Cardiac muscle cell (in vitro differentiated cells and primary cell): ENCODE results near the gene COL25A1. TPM values are rescaled to one million over a fixed set of nuclear protein-coding genes. Genes with fewer than 3 reads are reported as not detected.

Experiments used
- DNase-seq, 2 donors: peaks; one replicate each; pipeline versions ENCODE4 v3.0.0 to v3.0.0-alpha.2; 2010 to 2017; ENCODE audit warnings: low read depth in 1 of 2, low spot score in 1 of 2
- H3K27ac ChIP-seq: fragments of 200-600 bp; sonication (generic); 2 replicates; pipeline ENCODE4 v1.5.1; 2016
- H3K27me3 ChIP-seq: fragments of 200-600 bp; sonication (generic); 2 replicates; pipeline ENCODE4 v1.6.0; 2016; ENCODE audit warnings: control low read depth
- H3K36me3 ChIP-seq: fragments of 200-600 bp; sonication (generic); 2 replicates; pipeline ENCODE4 v1.5.1; 2016; ENCODE audit warnings: control low read depth
- H3K4me1 ChIP-seq: fragments of 200-600 bp; sonication (generic); 2 replicates; pipeline ENCODE4 v1.8.1; 2017; ENCODE audit warnings: low read depth, mild to moderate bottlenecking, mixed run types
- H3K4me3 ChIP-seq: fragments of 200-600 bp; sonication (generic); 2 replicates; pipeline ENCODE4 v1.5.1; 2016; ENCODE audit warnings: mild to moderate bottlenecking
- H3K9me3 ChIP-seq: fragments of 200-600 bp; sonication (generic); 2 replicates; pipeline ENCODE4 v1.5.1; 2017; ENCODE audit warnings: low read depth, mild to moderate bottlenecking, control low read depth
- CTCF ChIP-seq: IDR thresholded peaks from 2 replicates; pipeline ENCODE4 v1.5.1; 2012; ENCODE audit warnings: low read depth, mild to moderate bottlenecking, low read length
- polyA plus RNA-seq: library from polyadenylated mRNA; unstranded; fragments of >200 nt; fragmentation: Nextera tagmentation; extraction: Ambion mirVana; gene quantifications from 2 replicates; pipeline ENCODE4 v1.2.1, GENCODE V29; 2016
- total RNA-seq: library from RNA; depleted of rRNA; stranded (reverse); fragments of >200 nt; gene quantifications from 2 replicates; pipeline ENCODE4 v1.2.3, GENCODE V29; 2016

Gene COL25A1
- total and polyA plus RNA-seq, 2 experiments from 2014 or later: 3.5 to 8.4 TPM

DNA sequence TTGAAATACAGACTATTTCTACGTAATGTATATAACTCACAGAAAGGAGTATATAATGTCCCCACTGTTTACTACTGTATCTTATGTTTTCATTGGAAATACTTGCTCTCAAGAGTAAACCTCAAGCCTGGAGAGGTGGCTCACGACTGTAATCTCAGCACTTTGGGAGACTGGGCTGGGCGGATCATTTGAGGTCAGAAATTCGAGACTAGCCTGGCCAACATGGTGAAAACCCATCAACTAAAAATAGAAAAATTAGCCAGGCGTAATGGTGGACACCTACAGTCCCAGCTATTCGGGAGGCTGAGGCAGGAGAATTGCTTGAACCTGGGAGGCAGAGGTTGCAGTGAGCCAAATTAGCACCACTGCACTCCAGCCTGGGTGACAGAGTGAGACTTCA, 92.8 kb downstream of the COL25A1 start:
- Histone ChIP-seq H3K9me3 (no peaks in the 10 kb centered on the region), H3K36me3 (no peaks in the 10 kb centered on the region), H3K4me1 (peaks cover 6% of the 10 kb centered on the region), H3K27ac (no peak overlapping the region), H3K4me3 (no peak overlapping the region), H3K27me3 (no peaks in the 10 kb centered on the region)
- no peak for TF ChIP-seq CTCF
- DNase-seq: no peak

DNA sequence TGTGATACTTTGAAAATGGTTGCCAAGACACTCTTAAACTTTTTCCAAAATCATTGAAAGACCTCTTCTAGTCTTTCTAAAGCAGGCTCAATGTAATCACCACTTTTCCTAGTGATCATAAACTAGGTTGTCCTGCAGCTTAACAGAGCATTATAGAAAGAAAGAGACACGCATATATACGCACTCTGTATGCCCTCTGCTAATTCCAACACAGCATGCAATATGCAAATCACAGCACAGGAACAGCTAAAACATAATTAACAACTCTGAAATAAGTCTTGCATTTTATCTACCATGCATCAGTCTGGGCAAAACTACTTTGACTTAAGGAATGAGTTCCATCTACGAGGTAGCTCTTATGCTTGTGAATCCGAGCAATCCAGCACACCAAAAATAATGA, 94.6 kb downstream of the COL25A1 start:
- Histone ChIP-seq H3K27me3 (no peaks in the 10 kb centered on the region), H3K36me3 (no peaks in the 10 kb centered on the region), H3K4me3 (no peak overlapping the region), H3K4me1 (peaks cover 6% of the 10 kb centered on the region), H3K27ac (no peak overlapping the region), H3K9me3 (no peaks in the 10 kb centered on the region)
- no peak for DNase-seq
- TF ChIP-seq CTCF: no peak

DNA sequence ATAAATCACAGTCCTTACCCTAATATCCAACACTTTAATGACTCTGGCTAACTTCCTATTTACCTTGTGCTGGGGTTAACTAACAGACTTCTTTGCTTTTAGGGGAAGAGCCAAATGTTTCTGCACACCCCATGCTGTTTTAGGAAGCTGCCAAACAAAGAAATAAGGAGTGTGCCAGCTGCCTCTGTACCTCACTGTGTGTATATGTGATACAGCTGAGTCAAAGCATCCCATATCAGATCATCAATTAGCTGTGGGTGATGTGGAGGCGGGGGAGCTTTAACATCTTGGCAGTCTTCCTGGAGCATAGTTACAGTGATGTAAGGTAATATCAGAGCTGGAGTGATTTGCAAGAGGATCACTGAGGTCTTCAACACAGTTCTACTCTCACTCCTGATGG, 95.4 kb downstream of the COL25A1 start:
- Histone ChIP-seq H3K36me3 (no peaks in the 10 kb centered on the region), H3K4me1 (peaks cover 6% of the 10 kb centered on the region), H3K4me3 (no peak overlapping the region), H3K27ac (no peak overlapping the region), H3K9me3 (no peaks in the 10 kb centered on the region), H3K27me3 (no peaks in the 10 kb centered on the region)
- TF ChIP-seq CTCF: no peak
- peak in 1 of 2 donors; percentile 54 for DNase-seq

DNA sequence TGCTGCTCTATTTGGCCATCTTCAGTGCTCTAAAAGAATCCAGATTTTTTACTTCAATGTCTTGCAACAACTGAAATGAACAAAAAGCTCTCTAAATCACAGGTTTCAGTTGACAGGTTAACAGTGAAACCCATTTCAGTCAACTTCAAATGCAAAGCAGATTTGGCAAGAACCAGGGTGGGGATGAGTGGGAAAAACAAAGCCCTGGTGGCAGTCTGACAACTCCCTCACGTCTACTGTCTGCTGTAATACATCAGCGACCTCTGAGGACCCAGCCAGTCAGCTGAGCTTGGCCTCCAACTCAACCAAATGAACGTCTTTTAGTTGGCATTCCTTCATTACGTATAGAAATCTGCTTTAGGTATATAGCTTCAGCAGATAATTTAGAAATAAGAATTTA, 95.8 kb downstream of the COL25A1 start:
- H3K4me3 ChIP-seq: no peak overlapping the region
- H3K27me3 ChIP-seq: no peaks in the 10 kb centered on the region
- no peak for DNase-seq
- no peaks in the 10 kb centered on the region for H3K36me3 ChIP-seq
- H3K27ac ChIP-seq: no peak overlapping the region
- H3K9me3 ChIP-seq: no peaks in the 10 kb centered on the region
- TF ChIP-seq CTCF: no peak
- peaks cover 6% of the 10 kb centered on the region for H3K4me1 ChIP-seq

DNA sequence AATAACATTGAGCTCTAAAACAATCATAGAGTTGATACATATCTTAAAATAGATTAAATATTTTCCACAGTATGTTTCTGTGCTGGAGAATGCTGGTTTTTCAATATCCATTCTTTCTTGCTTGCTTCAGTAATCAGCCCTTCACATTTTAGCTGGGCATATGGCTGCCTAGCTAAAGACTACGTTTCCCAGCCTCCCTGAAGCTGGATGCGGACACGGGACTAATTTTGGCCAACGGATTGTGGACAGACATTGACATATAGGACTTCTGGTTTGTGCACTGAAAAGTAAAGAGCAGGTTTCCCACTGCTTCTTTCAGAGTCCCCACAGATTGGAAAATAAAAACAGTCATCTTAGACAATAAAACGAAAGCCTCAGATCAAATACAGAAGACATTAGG, 97.3 kb downstream of the COL25A1 start:
- no peak for TF ChIP-seq CTCF
- no peak for DNase-seq
- peaks cover 6% of the 10 kb centered on the region for H3K4me1 ChIP-seq

GRCh38 chr4:109199585-109199984, 102.9 kb downstream of the COL25A1 start:
- Histone ChIP-seq H3K27ac (no peak overlapping the region), H3K36me3 (no peaks in the 10 kb centered on the region), H3K4me1 (no peaks in the 10 kb centered on the region), H3K9me3 (no peaks in the 10 kb centered on the region), H3K27me3 (no peaks in the 10 kb centered on the region), H3K4me3 (no peak overlapping the region)
- DNase-seq: no peak
- TF ChIP-seq CTCF: no peak

More for the DNA sequence above, 97.3 kb downstream of the COL25A1 start:
- H3K9me3 ChIP-seq: no peaks in the 10 kb centered on the region
- no peaks in the 10 kb centered on the region for H3K36me3 ChIP-seq
- no peak overlapping the region for H3K4me3 ChIP-seq
- H3K27me3 ChIP-seq: no peaks in the 10 kb centered on the region
- H3K27ac ChIP-seq: no peak overlapping the region
